GM18873 (cell line): ENCODE measurements around the gene KCNJ6.

Experiments used
- ATAC-seq: cut with Tn5 transposase; IDR thresholded peaks from one replicate; pipeline ENCODE4 v1.9.1; 2021; ENCODE audit warnings: mild to moderate bottlenecking, moderate library complexity, moderate number of reproducible peaks; ENCODE audit not compliant: unreplicated experiment, low FRiP score

The KCNJ6 gene

GRCh38 chr21:37561941-37562919 lies 354.0 kb downstream of the KCNJ6 start:
- ATAC-seq = no peak

- ATAC-seq = no peak
These were observed 354.8 kb downstream of the KCNJ6 start for GRCh38 chr21:37561506-37561905.

GRCh38 chr21:37560385-37560784 lies 355.9 kb downstream of the KCNJ6 start:
- no peak for ATAC-seq

GRCh38 chr21:37558676-37559211 lies 357.5 kb downstream of the KCNJ6 start:
- ATAC-seq = no peak
